ENCODE results near the gene SEC14L1.
"Not testable (repeated sequence)": the region's sequence is repeated elsewhere in the genome, so short reads cannot be mapped to it uniquely, and the experiment has no call there.

Gene SEC14L1

GRCh38 chr17:77131904-77132303 lies 8.9 kb upstream of the SEC14L1 start:
- Histone ChIP-seq H3K4me1 (ENCODE audit: control insufficient read depth, insufficient read depth, low read length) (peaks cover 10% of the 10 kb centered on the region; the same call in 1 of the 2 replicates), H3K9me3 (ENCODE audit: control insufficient read depth, insufficient read depth, low read depth, low read length) (peaks cover 3% of the 10 kb centered on the region), H3K9ac (ENCODE audit: low read length) (no peak overlapping the region), H3K27me3 (ENCODE audit: control insufficient read depth, insufficient read depth, low read length) (no peaks in the 10 kb centered on the region), H3K36me3 (ENCODE audit: control insufficient read depth, insufficient read depth, low read length) (no peaks in the 10 kb centered on the region), H3K4me3 (ENCODE audit: low read depth, low read length) (no peak overlapping the region), H3K27ac (ENCODE audit: low read depth, low read length) (no peak overlapping the region)

GRCh38 chr17:77132411-77133086 lies 8.2 kb upstream of the SEC14L1 start:
- Histone ChIP-seq H3K27ac (ENCODE audit: low read depth, low read length) (no peak overlapping the region), H3K36me3 (ENCODE audit: control insufficient read depth, insufficient read depth, low read length) (no peaks in the 10 kb centered on the region), H3K4me3 (ENCODE audit: low read depth, low read length) (no peak overlapping the region), H3K9me3 (ENCODE audit: control insufficient read depth, insufficient read depth, low read depth, low read length) (peaks cover 10% of the 10 kb centered on the region), H3K9ac (ENCODE audit: low read length) (no peak overlapping the region), H3K27me3 (ENCODE audit: control insufficient read depth, insufficient read depth, low read length) (no peaks in the 10 kb centered on the region), H3K4me1 (ENCODE audit: control insufficient read depth, insufficient read depth, low read length) (peaks cover 10% of the 10 kb centered on the region; the same call in 1 of the 2 replicates)

GRCh38 chr17:77133087-77133638 lies 7.6 kb upstream of the SEC14L1 start:
- H3K9ac ChIP-seq (ENCODE audit: low read length) = no peak overlapping the region
- H3K27ac ChIP-seq (ENCODE audit: low read depth, low read length) = no peak overlapping the region
- H3K4me1 ChIP-seq (ENCODE audit: control insufficient read depth, insufficient read depth, low read length) = peaks cover 10% of the 10 kb centered on the region; the same call in 1 of the 2 replicates
- no peaks in the 10 kb centered on the region for H3K27me3 ChIP-seq (ENCODE audit: control insufficient read depth, insufficient read depth, low read length)
- H3K9me3 ChIP-seq (ENCODE audit: control insufficient read depth, insufficient read depth, low read depth, low read length) = peaks cover 13% of the 10 kb centered on the region
- no peak overlapping the region for H3K4me3 ChIP-seq (ENCODE audit: low read depth, low read length)
- H3K36me3 ChIP-seq (ENCODE audit: control insufficient read depth, insufficient read depth, low read length) = no peaks in the 10 kb centered on the region

- no peak overlapping the region for H3K9ac ChIP-seq (ENCODE audit: low read length)
- H3K4me1 ChIP-seq (ENCODE audit: control insufficient read depth, insufficient read depth, low read length) = peaks cover 4% of the 10 kb centered on the region
- no peaks in the 10 kb centered on the region for H3K27me3 ChIP-seq (ENCODE audit: control insufficient read depth, insufficient read depth, low read length)
- H3K4me3 ChIP-seq (ENCODE audit: low read depth, low read length) = no peak overlapping the region
- H3K27ac ChIP-seq (ENCODE audit: low read depth, low read length) = no peak overlapping the region
- peaks cover 21% of the 10 kb centered on the region for H3K9me3 ChIP-seq (ENCODE audit: control insufficient read depth, insufficient read depth, low read depth, low read length)
- no peaks in the 10 kb centered on the region for H3K36me3 ChIP-seq (ENCODE audit: control insufficient read depth, insufficient read depth, low read length)
These were observed 4.4 kb upstream of the SEC14L1 start for GRCh38 chr17:77136420-77136767.

- H3K9me3 ChIP-seq (ENCODE audit: control insufficient read depth, insufficient read depth, low read depth, low read length) = peaks cover 21% of the 10 kb centered on the region
- H3K36me3 ChIP-seq (ENCODE audit: control insufficient read depth, insufficient read depth, low read length) = no peaks in the 10 kb centered on the region
- H3K27me3 ChIP-seq (ENCODE audit: control insufficient read depth, insufficient read depth, low read length) = no peaks in the 10 kb centered on the region
- no peak overlapping the region for H3K9ac ChIP-seq (ENCODE audit: low read length)
- peaks cover 10% of the 10 kb centered on the region for H3K4me1 ChIP-seq (ENCODE audit: control insufficient read depth, insufficient read depth, low read length)
- no peak overlapping the region for H3K27ac ChIP-seq (ENCODE audit: low read depth, low read length)
- no peak overlapping the region for H3K4me3 ChIP-seq (ENCODE audit: low read depth, low read length)
These were observed 3.7 kb upstream of the SEC14L1 start for GRCh38 chr17:77137111-77137510.

GRCh38 chr17:77137886-77138285 lies 2.9 kb upstream of the SEC14L1 start:
- not testable (repeated sequence) for H3K27ac ChIP-seq (ENCODE audit: low read depth, low read length); H3K9ac ChIP-seq (ENCODE audit: low read length)

GRCh38 chr17:77140166-77140877 lies 447 bp upstream of the SEC14L1 start:
- Histone ChIP-seq H3K27ac (ENCODE audit: low read depth, low read length) (peak overlapping the region; percentile 80), H3K9ac (ENCODE audit: low read length) (peak overlapping the region; percentile 77), H3K27me3 (ENCODE audit: control insufficient read depth, insufficient read depth, low read length) (no peaks in the 10 kb centered on the region), H3K9me3 (ENCODE audit: control insufficient read depth, insufficient read depth, low read depth, low read length) (peaks cover 21% of the 10 kb centered on the region), H3K4me3 (ENCODE audit: low read depth, low read length) (peak overlapping the region; percentile 74), H3K4me1 (ENCODE audit: control insufficient read depth, insufficient read depth, low read length) (peaks cover 13% of the 10 kb centered on the region), H3K36me3 (ENCODE audit: control insufficient read depth, insufficient read depth, low read length) (peaks cover 21% of the 10 kb centered on the region)

More at GRCh38 chr17:77137886-77138285, 2.9 kb upstream of the SEC14L1 start:
- Histone ChIP-seq H3K9me3 (ENCODE audit: control insufficient read depth, insufficient read depth, low read depth, low read length) (peaks cover 21% of the 10 kb centered on the region), H3K4me1 (ENCODE audit: control insufficient read depth, insufficient read depth, low read length) (peaks cover 11% of the 10 kb centered on the region)
- not testable (repeated sequence) for H3K36me3 ChIP-seq (ENCODE audit: control insufficient read depth, insufficient read depth, low read length); H3K27me3 ChIP-seq (ENCODE audit: control insufficient read depth, insufficient read depth, low read length); H3K4me3 ChIP-seq (ENCODE audit: low read depth, low read length)

- Histone ChIP-seq H3K27ac (ENCODE audit: low read depth, low read length) (peak overlapping the region; percentile 15; the same call in 1 of the 2 replicates), H3K4me1 (ENCODE audit: control insufficient read depth, insufficient read depth, low read length) (peaks cover 29% of the 10 kb centered on the region)
These were observed 1.2 kb downstream of the SEC14L1 start for GRCh38 chr17:77141846-77142449.

GRCh38 chr17:77142689-77143088 lies 1.9 kb downstream of the SEC14L1 start:
- H3K27me3 ChIP-seq (ENCODE audit: control insufficient read depth, insufficient read depth, low read length) = no peaks in the 10 kb centered on the region
- H3K27ac ChIP-seq (ENCODE audit: low read depth, low read length) = no peak overlapping the region
- H3K4me1 ChIP-seq (ENCODE audit: control insufficient read depth, insufficient read depth, low read length) = peaks cover 36% of the 10 kb centered on the region
- H3K4me3 ChIP-seq (ENCODE audit: low read depth, low read length) = no peak overlapping the region
- H3K9me3 ChIP-seq (ENCODE audit: control insufficient read depth, insufficient read depth, low read depth, low read length) = peaks cover 10% of the 10 kb centered on the region
- H3K36me3 ChIP-seq (ENCODE audit: control insufficient read depth, insufficient read depth, low read length) = peaks cover 24% of the 10 kb centered on the region
- H3K9ac ChIP-seq (ENCODE audit: low read length) = no peak overlapping the region

More at GRCh38 chr17:77141846-77142449, 1.2 kb downstream of the SEC14L1 start:
- H3K4me3 ChIP-seq (ENCODE audit: low read depth, low read length) = peak overlapping the region; percentile 68
- peaks cover 18% of the 10 kb centered on the region for H3K9me3 ChIP-seq (ENCODE audit: control insufficient read depth, insufficient read depth, low read depth, low read length)
- H3K9ac ChIP-seq (ENCODE audit: low read length) = peak overlapping the region; percentile 65
- no peaks in the 10 kb centered on the region for H3K27me3 ChIP-seq (ENCODE audit: control insufficient read depth, insufficient read depth, low read length)
- peaks cover 24% of the 10 kb centered on the region for H3K36me3 ChIP-seq (ENCODE audit: control insufficient read depth, insufficient read depth, low read length)

- Histone ChIP-seq H3K9ac (ENCODE audit: low read length) (no peak overlapping the region), H3K4me1 (ENCODE audit: control insufficient read depth, insufficient read depth, low read length) (peaks cover 42% of the 10 kb centered on the region)
These were observed 2.5 kb downstream of the SEC14L1 start for GRCh38 chr17:77143306-77143705.

GRCh38 chr17:77144227-77144626 lies 3.5 kb downstream of the SEC14L1 start:
- Histone ChIP-seq H3K36me3 (ENCODE audit: control insufficient read depth, insufficient read depth, low read length) (peaks cover 36% of the 10 kb centered on the region), H3K9me3 (ENCODE audit: control insufficient read depth, insufficient read depth, low read depth, low read length) (0 out of 2 replicates have a peak, but pooled peaks cover under 1% of the 10 kb centered on the region)

More at GRCh38 chr17:77143306-77143705, 2.5 kb downstream of the SEC14L1 start:
- Histone ChIP-seq H3K4me3 (ENCODE audit: low read depth, low read length) (no peak overlapping the region), H3K27ac (ENCODE audit: low read depth, low read length) (no peak overlapping the region), H3K27me3 (ENCODE audit: control insufficient read depth, insufficient read depth, low read length) (no peaks in the 10 kb centered on the region), H3K9me3 (ENCODE audit: control insufficient read depth, insufficient read depth, low read depth, low read length) (peaks cover 8% of the 10 kb centered on the region; the same call in 1 of the 2 replicates), H3K36me3 (ENCODE audit: control insufficient read depth, insufficient read depth, low read length) (peaks cover 27% of the 10 kb centered on the region)

More at GRCh38 chr17:77144227-77144626, 3.5 kb downstream of the SEC14L1 start:
- Histone ChIP-seq H3K9ac (ENCODE audit: low read length) (no peak overlapping the region), H3K27ac (ENCODE audit: low read depth, low read length) (no peak overlapping the region), H3K4me3 (ENCODE audit: low read depth, low read length) (no peak overlapping the region), H3K4me1 (ENCODE audit: control insufficient read depth, insufficient read depth, low read length) (peaks cover 47% of the 10 kb centered on the region), H3K27me3 (ENCODE audit: control insufficient read depth, insufficient read depth, low read length) (no peaks in the 10 kb centered on the region)
